IMR-90 (cell line): Measurements from ENCODE around the gene GTSE1. TPM values are rescaled to one million over a fixed set of nuclear protein-coding genes. Genes with fewer than 3 reads are reported as not detected.

Source experiments
- ATAC-seq: fragments of 200-7000 bp; cut with Tn5 transposase; 2 replicates; pipeline ENCODE4 v1.9.1; 2020; ENCODE audit warnings: low read depth, mild to moderate bottlenecking, moderate library complexity
- BruUV-seq: library from RNA; stranded (reverse); fragments of 400-500 nt; replicated peaks from 2 replicates; lab custom pipeline; 2021; lab: Mats Ljungman, UMichigan
- CTCF ChIA-PET: fragments of 300-600 bp; formaldehyde crosslinking; extraction: SDS; loops from one replicate; lab custom pipeline; 2021; ENCODE audit warnings: antibody characterized with exemption; lab: Yijun Ruan, JAX
- POLR2A ChIA-PET: fragments of 300-600 bp; sonication (Branson Sonifier 250); formaldehyde crosslinking; loops from one replicate; lab custom pipeline; 2022; ENCODE audit warnings: antibody characterized with exemption; ENCODE audit not compliant: unreplicated experiment; lab: Charles Lee
- DNase-seq: peaks from one replicate; pipeline ENCODE4 v3.0.0; 2013
- H2AFZ ChIP-seq: replicated peaks from 2 replicates; pipeline ENCODE3; 2013; ENCODE audit warnings: low read length, mild to moderate bottlenecking; ENCODE audit not compliant: poor library complexity
- H2AK5ac ChIP-seq: 2 replicates; pipeline ENCODE4 v1.6.1; 2013; ENCODE audit warnings: low read depth, low read length, inconsistent platforms
- H2AK9ac ChIP-seq: replicated peaks from 2 replicates; pipeline ENCODE3; 2013; ENCODE audit warnings: mild to moderate bottlenecking, low read depth, low read length, moderate library complexity; ENCODE audit not compliant: poor library complexity
- H2BK120ac ChIP-seq: 2 replicates; pipeline ENCODE4 v1.6.1; 2013; ENCODE audit warnings: low read depth, low read length, inconsistent platforms
- H2BK15ac ChIP-seq: 3 replicates; pipeline ENCODE4 v1.6.1; 2013; ENCODE audit warnings: low read depth, low read length, inconsistent platforms
- H2BK20ac ChIP-seq: 2 replicates; pipeline ENCODE4 v1.6.1; 2013; ENCODE audit warnings: low read depth, mild to moderate bottlenecking, inconsistent platforms, low read length, moderate library complexity
- H2BK5ac ChIP-seq: 2 replicates; pipeline ENCODE4 v1.6.1; 2013; ENCODE audit warnings: mild to moderate bottlenecking, low read depth, low read length, inconsistent platforms; ENCODE audit not compliant: poor library complexity, severe bottlenecking
- H3K14ac ChIP-seq: replicated peaks from 2 replicates; pipeline ENCODE4 v1.6.1; 2013; ENCODE audit warnings: low read depth, low read length, inconsistent platforms
- H3K18ac ChIP-seq: 2 replicates; pipeline ENCODE4 v1.6.1; 2013; ENCODE audit warnings: low read depth, low read length, control low read depth
- H3K23ac ChIP-seq: 2 replicates; pipeline ENCODE4 v1.6.1; 2013; ENCODE audit warnings: low read depth, low read length, inconsistent platforms
- H3K27ac ChIP-seq: 2 replicates; pipeline ENCODE4 v1.5.1; 2013; ENCODE audit warnings: mild to moderate bottlenecking, control low read depth, low read length; ENCODE audit not compliant: insufficient read depth
- H3K27me3 ChIP-seq: 2 replicates; pipeline ENCODE4 v1.6.1; 2013; ENCODE audit warnings: low read length; ENCODE audit not compliant: control insufficient read depth, insufficient read depth
- H3K36me3 ChIP-seq: 2 replicates; pipeline ENCODE4 v1.6.1; 2013; ENCODE audit warnings: low read length, mixed read lengths; ENCODE audit not compliant: control insufficient read depth, insufficient read depth
- H3K4ac ChIP-seq: 2 replicates; pipeline ENCODE4 v1.6.1; 2013; ENCODE audit warnings: low read depth, low read length, inconsistent platforms
- H3K4me1 ChIP-seq: 2 replicates; pipeline ENCODE4 v1.6.1; 2013; ENCODE audit warnings: low read length, mixed read lengths; ENCODE audit not compliant: control insufficient read depth, insufficient read depth
- H3K4me2 ChIP-seq: 2 replicates; pipeline ENCODE4 v1.6.1; 2013; ENCODE audit warnings: low read depth, mild to moderate bottlenecking, control low read depth, low read length, moderate library complexity
- H3K4me3 ChIP-seq: 2 replicates; pipeline ENCODE4 v1.5.1; 2013; ENCODE audit warnings: low read depth, mild to moderate bottlenecking, control low read depth, low read length, moderate library complexity; ENCODE audit not compliant: insufficient read depth
- H3K56ac ChIP-seq: 2 replicates; pipeline ENCODE4 v1.6.1; 2013; ENCODE audit warnings: low read length, inconsistent platforms; ENCODE audit not compliant: insufficient read depth; ENCODE audit errors: extremely low read depth
- H3K79me1 ChIP-seq, 2 experiments: 2 replicates each; pipeline ENCODE4 v1.6.1; 2013; ENCODE audit warnings: low read length in 2 of 2, inconsistent platforms in 1 of 2, low read depth in 1 of 2
- H3K9ac ChIP-seq: 2 replicates; pipeline ENCODE4 v1.6.1; 2013; ENCODE audit warnings: low read depth, low read length, control low read depth
- H3K9me1 ChIP-seq: 2 replicates; pipeline ENCODE4 v1.6.1; 2013; ENCODE audit warnings: low read length, inconsistent platforms; ENCODE audit not compliant: insufficient read depth
- H3K9me3 ChIP-seq: 2 replicates; pipeline ENCODE4 v1.6.1; 2013; ENCODE audit warnings: low read length; ENCODE audit not compliant: control insufficient read depth, insufficient read depth
- H4K20me1 ChIP-seq: 2 replicates; pipeline ENCODE4 v1.6.1; 2013; ENCODE audit warnings: low read length, inconsistent platforms; ENCODE audit not compliant: insufficient read depth
- H4K5ac ChIP-seq: 2 replicates; pipeline ENCODE4 v1.6.1; 2013; ENCODE audit warnings: mild to moderate bottlenecking, low read depth, low read length, control low read depth
- H4K8ac ChIP-seq, 2 experiments: 2 replicates each; pipeline ENCODE4 v1.6.1; 2013; ENCODE audit warnings: low read depth in 2 of 2, low read length in 2 of 2, control low read depth in 1 of 2, inconsistent platforms in 1 of 2
- H4K91ac ChIP-seq: 2 replicates; pipeline ENCODE4 v1.6.1; 2013; ENCODE audit warnings: low read depth, low read length, inconsistent platforms; ENCODE audit not compliant: insufficient read depth
- BHLHE40 ChIP-seq: fragments of 150-350 bp; IDR thresholded peaks from 2 replicates; pipeline ENCODE4 v1.6.1; 2016; ENCODE audit warnings: mild to moderate bottlenecking, low read depth, low read length
- CHD1 ChIP-seq: IDR thresholded peaks from 2 replicates; pipeline ENCODE4 v1.6.1; 2012; ENCODE audit warnings: low read depth, low read length, improper control_type of control experiment
- CTCF ChIP-seq: conservative IDR thresholded peaks from 2 replicates; pipeline ENCODE4 v1.5.1; 2012; ENCODE audit warnings: mild to moderate bottlenecking, low read depth, low read length, improper control_type of control experiment
- ELK1 ChIP-seq: fragments of 150-350 bp; IDR thresholded peaks from 2 replicates; pipeline ENCODE4 v1.6.1; 2016; ENCODE audit warnings: low read depth, mild to moderate bottlenecking, low read length, moderate library complexity, borderline replicate concordance
- FOS ChIP-seq: fragments of 150-350 bp; IDR thresholded peaks from 2 replicates; pipeline ENCODE4 v1.6.1; 2016; ENCODE audit warnings: low read depth, low read length
- MAFK ChIP-seq: IDR thresholded peaks from 2 replicates; pipeline ENCODE4 v1.6.1; 2012; ENCODE audit warnings: low read depth, low read length, improper control_type of control experiment
- MXI1 ChIP-seq: IDR thresholded peaks from 2 replicates; pipeline ENCODE4 v1.6.1; 2012; ENCODE audit warnings: low read depth, mild to moderate bottlenecking, low read length, moderate library complexity, borderline replicate concordance
- POLR2A ChIP-seq: IDR thresholded peaks from 2 replicates; pipeline ENCODE4 v1.6.1; 2012; ENCODE audit warnings: mild to moderate bottlenecking, low read depth, low read length
- RAD21 ChIP-seq: IDR thresholded peaks from 2 replicates; pipeline ENCODE4 v1.6.1; 2012; ENCODE audit warnings: low read length, improper control_type of control experiment
- RCOR1 ChIP-seq: IDR thresholded peaks from 2 replicates; pipeline ENCODE4 v1.6.1; 2012; ENCODE audit warnings: mild to moderate bottlenecking, low read length, improper control_type of control experiment; ENCODE audit not compliant: insufficient replicate concordance
- RFX5 ChIP-seq: IDR thresholded peaks from 2 replicates; pipeline ENCODE4 v1.8.0; 2012; ENCODE audit warnings: low read depth, mild to moderate bottlenecking, low read length, moderate library complexity
- SMC3 ChIP-seq: fragments of 150-350 bp; IDR thresholded peaks from 2 replicates; pipeline ENCODE4 v1.6.1; 2016; ENCODE audit warnings: low read depth, mild to moderate bottlenecking, antibody characterized with exemption, low read length, moderate library complexity
- WGBS, 2 experiments: methylation state at CpG; one replicate each; pipeline versions ENCODE4 v1.1.5 to v1.1.7; 2013; ENCODE audit warnings: missing lambda C conversion rate in 2 of 2; ENCODE audit not compliant: insufficient read length in 1 of 2; ENCODE audit errors: extremely low coverage in 2 of 2; 5-methylcytosine and 5-hydroxymethylcytosine counted together
- dilution Hi-C: fragments of 300-500 bp; cut with HindIII; formaldehyde crosslinking; loops from one replicate; pipeline ENCODE4 v1.14.3; 2018; ENCODE audit warnings: low sequenced_read_pairs; ENCODE audit not compliant: unreplicated experiment
- in situ Hi-C: fragments of 300-500 bp; cut with MboI; formaldehyde crosslinking; loops from 3 replicates; pipeline ENCODE4 v1.14.3; 2019; ENCODE audit warnings: low sequenced_read_pairs, inconsistent platforms, mixed read lengths
- intact Hi-C: fragments of 100-400 bp; cut with micrococcal nuclease; formaldehyde crosslinking; loops from 2 replicates; pipeline ENCODE4 v1.10.0; 2022
- polyA plus RNA-seq, 3 experiments: library from polyadenylated mRNA; depleted of rRNA; stranded (reverse); fragments of >200 nt; gene quantifications; 2 replicates each; pipeline ENCODE4 v1.2.3, GENCODE V29; 2012; ENCODE audit warnings: low replicate concordance in 1 of 3
- total RNA-seq: library from RNA; depleted of rRNA; stranded (reverse); fragments of >200 nt; gene quantifications from 2 replicates; pipeline ENCODE4 v1.2.3, GENCODE V29; 2012

The GTSE1 gene
- total and polyA plus RNA-seq, 2 of the 4 experiments (the other 2 are of a cell fraction) = 5.9 to 17.1 TPM

GRCh38 chr22:46372686-46373085, 76.0 kb downstream of the GTSE1 start:
- Histone ChIP-seq H3K9me1 (no peaks in the 10 kb centered on the region; the same call in 1 of the 2 replicates), H2BK20ac (no peak overlapping the region), H2BK120ac (no peak overlapping the region), H3K14ac (no peak overlapping the region), H3K9ac (no peak overlapping the region), H2AFZ (no peak overlapping the region), H4K20me1 (no peaks in the 10 kb centered on the region), H3K4me3 (no peak overlapping the region), H3K27ac (no peak overlapping the region), H3K18ac (no peak overlapping the region), H3K9me3 (peaks cover 6% of the 10 kb centered on the region), H2AK5ac (no peak overlapping the region), H2BK15ac (no peak overlapping the region), H4K8ac (no peak overlapping the region), H3K4me2 (no peak overlapping the region), H3K27me3 (peaks cover 14% of the 10 kb centered on the region; the same call in 1 of the 2 replicates), H3K4ac (no peak overlapping the region), H3K56ac (no peak overlapping the region), H4K91ac (no peak overlapping the region), H3K4me1 (no peaks in the 10 kb centered on the region; the same call in 1 of the 2 replicates), H4K5ac (no peak overlapping the region), H3K36me3 (no peaks in the 10 kb centered on the region), H2AK9ac (no peak overlapping the region), H3K79me1 (no peaks in the 10 kb centered on the region), H3K23ac (no peak overlapping the region), H2BK5ac (no peak overlapping the region)
- CTCF ChIA-PET = no interaction called here
- 90% methylated on average over 6 of the region's 18 CpGs; no CpG with 5 or more reads in 1 of the 2 experiments for WGBS, 2 experiments
- in situ Hi-C loops = no loop called here
- intact Hi-C loops = no loop called here
- BruUV-seq = no TSS peak
- dilution Hi-C loops = no loop called here
- POLR2A ChIA-PET = interaction anchor here (0.6 kb wide), 1 partner anchor 359 kb away, joined by 22 read pairs; no protein-coding TSS in a partner anchor
- DNase-seq (no peak), ATAC-seq (no peak)
- TF ChIP-seq CTCF = no peak
- TF ChIP-seq RFX5 = no peak
- no peak for TF ChIP-seq POLR2A
- TF ChIP-seq MXI1 = no peak
- TF ChIP-seq FOS = no peak
- TF ChIP-seq RAD21 = no peak
- no peak for TF ChIP-seq SMC3
- no peak for TF ChIP-seq RCOR1
- no peak for TF ChIP-seq BHLHE40
- TF ChIP-seq MAFK = no peak
- no peak for TF ChIP-seq CHD1
- TF ChIP-seq ELK1 = no peak
